Measurements from ENCODE around the gene SCAMP2. TPM values are rescaled to one million over a fixed set of nuclear protein-coding genes. Genes with fewer than 3 reads are reported as not detected.
A peak's percentile ranks its signal among the peaks of the same experiment; 100 is the strongest.

The SCAMP2 gene
- total RNA-seq, 1 donor, result 31.3 TPM

GRCh38 chr15:74857082-74857655 lies 16.0 kb downstream of the SCAMP2 start:
- Histone ChIP-seq H3K27me3 (ENCODE audit: insufficient read depth, low read length) (no peaks in the 10 kb centered on the region), H3K9me3 (ENCODE audit: low read depth, low read length) (no peaks in the 10 kb centered on the region), H3K4me1 (ENCODE audit: insufficient read depth, low read length) (peaks cover 38% of the 10 kb centered on the region), H3K4me3 (ENCODE audit: low read length) (no peak overlapping the region)

GRCh38 chr15:74856537-74856936 lies 16.6 kb downstream of the SCAMP2 start:
- Histone ChIP-seq H3K4me3 (ENCODE audit: low read length) (no peak overlapping the region), H3K4me1 (ENCODE audit: insufficient read depth, low read length) (peaks cover 38% of the 10 kb centered on the region), H3K9me3 (ENCODE audit: low read depth, low read length) (no peaks in the 10 kb centered on the region), H3K27me3 (ENCODE audit: insufficient read depth, low read length) (no peaks in the 10 kb centered on the region)

DNA sequence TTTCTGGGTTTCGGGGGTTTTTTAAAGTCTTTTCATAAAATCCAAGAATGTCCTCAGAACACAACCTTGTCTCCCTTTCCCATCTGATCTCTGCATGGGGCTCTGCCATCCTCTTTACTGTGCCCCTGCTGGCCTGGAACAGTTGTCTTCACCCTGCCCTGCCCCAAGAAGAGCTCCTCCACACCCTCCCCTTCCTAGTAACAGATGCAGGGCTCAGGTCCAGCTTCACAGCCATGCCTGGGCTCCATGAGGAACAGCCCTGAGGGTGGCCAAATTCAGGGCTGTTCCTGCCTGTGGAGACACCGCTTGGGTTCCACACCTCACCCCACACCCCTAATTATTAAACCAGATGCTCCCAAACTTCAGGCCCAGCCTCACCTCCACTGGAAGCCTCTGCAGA lies 17.3 kb downstream of the SCAMP2 start:
- H3K9me3 ChIP-seq (ENCODE audit: low read depth, low read length), result no peaks in the 10 kb centered on the region
- peaks cover 38% of the 10 kb centered on the region for H3K4me1 ChIP-seq (ENCODE audit: insufficient read depth, low read length)
- no peaks in the 10 kb centered on the region for H3K27me3 ChIP-seq (ENCODE audit: insufficient read depth, low read length)
- no peak overlapping the region for H3K4me3 ChIP-seq (ENCODE audit: low read length)

DNA sequence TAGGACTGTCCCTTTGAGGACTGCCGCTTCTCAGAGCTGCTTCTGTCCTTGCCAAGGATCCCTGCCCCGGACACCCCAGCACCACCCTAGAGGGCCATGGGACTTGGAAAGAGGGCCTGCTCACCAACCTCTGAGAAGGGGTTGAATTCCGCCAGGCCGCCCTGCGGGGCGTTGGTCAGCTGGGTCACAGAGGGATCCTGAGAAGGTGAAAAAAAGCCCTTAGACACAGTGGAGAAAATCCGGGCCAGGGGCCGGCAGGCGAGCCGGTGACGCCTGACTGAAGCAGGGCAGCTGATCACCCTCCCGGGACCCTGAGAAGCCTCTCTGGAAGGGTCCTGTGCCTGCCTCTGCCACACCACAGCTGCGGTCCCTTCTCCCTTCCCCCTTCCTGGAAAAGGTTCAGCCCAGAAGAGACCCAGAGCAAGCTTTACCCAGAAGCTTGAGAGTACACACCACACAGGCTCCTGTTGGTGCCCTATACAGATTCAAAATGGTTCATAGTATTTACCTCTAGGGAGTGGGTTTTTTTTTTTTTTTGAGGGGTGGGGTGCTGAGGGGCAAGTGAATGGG lies 18.6 kb downstream of the SCAMP2 start:
- H3K27me3 ChIP-seq (ENCODE audit: insufficient read depth, low read length), result no peaks in the 10 kb centered on the region
- H3K4me1 ChIP-seq (ENCODE audit: insufficient read depth, low read length), result peaks cover 31% of the 10 kb centered on the region
- no peaks in the 10 kb centered on the region for H3K9me3 ChIP-seq (ENCODE audit: low read depth, low read length)
- H3K4me3 ChIP-seq (ENCODE audit: low read length), result no peak overlapping the region

GRCh38 chr15:74851960-74852359 lies 21.2 kb downstream of the SCAMP2 start:
- H3K27me3 ChIP-seq (ENCODE audit: insufficient read depth, low read length), result no peaks in the 10 kb centered on the region
- H3K9me3 ChIP-seq (ENCODE audit: low read depth, low read length), result no peaks in the 10 kb centered on the region
- H3K4me1 ChIP-seq (ENCODE audit: insufficient read depth, low read length), result peaks cover 6% of the 10 kb centered on the region
- H3K4me3 ChIP-seq (ENCODE audit: low read length), result no peak overlapping the region

DNA sequence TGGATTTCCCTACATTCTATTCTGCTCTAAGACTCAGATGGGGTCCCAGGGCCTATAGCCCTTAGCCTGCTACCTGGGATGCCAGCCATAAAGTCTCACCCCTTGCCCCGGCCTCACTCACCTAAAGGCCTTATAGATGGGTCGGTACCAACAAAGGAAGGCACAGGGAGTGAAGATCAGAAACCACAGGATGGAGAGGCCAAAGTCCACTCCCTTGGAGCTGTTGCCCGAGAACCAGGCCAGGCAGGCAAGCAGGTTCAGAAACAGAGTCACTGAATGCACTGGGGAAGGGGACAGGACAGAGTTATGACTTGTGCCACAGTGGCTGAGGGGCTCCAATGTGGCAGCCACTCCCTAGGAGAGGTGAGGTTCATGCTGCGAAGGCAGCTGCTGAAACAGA lies 22.8 kb downstream of the SCAMP2 start:
- H3K27me3 ChIP-seq (ENCODE audit: insufficient read depth, low read length), result no peaks in the 10 kb centered on the region
- no peak overlapping the region for H3K4me3 ChIP-seq (ENCODE audit: low read length)
- H3K9me3 ChIP-seq (ENCODE audit: low read depth, low read length), result no peaks in the 10 kb centered on the region
- H3K4me1 ChIP-seq (ENCODE audit: insufficient read depth, low read length), result peaks cover 9% of the 10 kb centered on the region

- Histone ChIP-seq H3K27me3 (ENCODE audit: insufficient read depth, low read length) (no peaks in the 10 kb centered on the region), H3K9me3 (ENCODE audit: low read depth, low read length) (no peaks in the 10 kb centered on the region), H3K4me3 (ENCODE audit: low read length) (no peak overlapping the region), H3K4me1 (ENCODE audit: insufficient read depth, low read length) (peaks cover 36% of the 10 kb centered on the region)
Observed at GRCh38 chr15:74847432-74847831, 25.7 kb downstream of the SCAMP2 start.

- Histone ChIP-seq H3K4me3 (ENCODE audit: low read length) (no peak overlapping the region), H3K27me3 (ENCODE audit: insufficient read depth, low read length) (no peaks in the 10 kb centered on the region), H3K4me1 (ENCODE audit: insufficient read depth, low read length) (peaks cover 47% of the 10 kb centered on the region), H3K9me3 (ENCODE audit: low read depth, low read length) (no peaks in the 10 kb centered on the region)
Observed at GRCh38 chr15:74845581-74845980, 27.6 kb downstream of the SCAMP2 start.

GRCh38 chr15:74845208-74845568 lies 28.0 kb downstream of the SCAMP2 start:
- H3K4me1 ChIP-seq (ENCODE audit: insufficient read depth, low read length), result peaks cover 47% of the 10 kb centered on the region
- H3K4me3 ChIP-seq (ENCODE audit: low read length), result no peak overlapping the region
- H3K27me3 ChIP-seq (ENCODE audit: insufficient read depth, low read length), result no peaks in the 10 kb centered on the region
- H3K9me3 ChIP-seq (ENCODE audit: low read depth, low read length), result no peaks in the 10 kb centered on the region

- Histone ChIP-seq H3K9me3 (ENCODE audit: low read depth, low read length) (no peaks in the 10 kb centered on the region), H3K4me1 (ENCODE audit: insufficient read depth, low read length) (peaks cover 47% of the 10 kb centered on the region), H3K4me3 (ENCODE audit: low read length) (no peak overlapping the region), H3K27me3 (ENCODE audit: insufficient read depth, low read length) (no peaks in the 10 kb centered on the region)
Observed at GRCh38 chr15:74844319-74845207, 28.6 kb downstream of the SCAMP2 start.

GRCh38 chr15:74843891-74844299 lies 29.3 kb downstream of the SCAMP2 start:
- no peaks in the 10 kb centered on the region for H3K9me3 ChIP-seq (ENCODE audit: low read depth, low read length)
- H3K27me3 ChIP-seq (ENCODE audit: insufficient read depth, low read length), result no peaks in the 10 kb centered on the region
- H3K4me3 ChIP-seq (ENCODE audit: low read length), result no peak overlapping the region
- peaks cover 47% of the 10 kb centered on the region for H3K4me1 ChIP-seq (ENCODE audit: insufficient read depth, low read length)

DNA sequence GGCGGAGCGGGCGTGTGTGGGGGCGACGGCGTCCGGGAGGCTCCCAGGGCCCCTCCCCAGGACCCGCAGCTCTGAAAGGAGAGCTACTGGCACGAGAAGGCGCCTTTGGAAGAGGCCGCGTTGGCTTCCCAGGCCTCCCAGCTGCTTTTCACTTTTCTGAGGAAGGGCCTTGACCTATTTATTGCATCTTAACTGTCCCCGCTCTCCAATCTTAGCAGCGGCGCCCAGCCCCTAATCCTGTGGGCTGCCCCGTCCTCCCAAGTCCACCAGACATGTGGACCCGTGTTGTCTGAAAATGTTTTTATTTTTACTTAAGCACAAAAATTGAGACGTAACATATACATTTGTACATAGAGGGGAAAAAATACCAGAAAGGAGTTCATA lies 29.7 kb downstream of the SCAMP2 start:
- Histone ChIP-seq H3K4me1 (ENCODE audit: insufficient read depth, low read length) (peaks cover 47% of the 10 kb centered on the region), H3K4me3 (ENCODE audit: low read length) (peak overlapping the region; percentile 77), H3K27me3 (ENCODE audit: insufficient read depth, low read length) (no peaks in the 10 kb centered on the region), H3K9me3 (ENCODE audit: low read depth, low read length) (no peaks in the 10 kb centered on the region)

GRCh38 chr15:74842581-74843444 lies 30.4 kb downstream of the SCAMP2 start, which contains the start of gene ULK3:
Gene ULK3, minus strand, starts transcription at chr15:74843156. Its CDS starts 51 bp downstream, at chr15:74843105.
- no peaks in the 10 kb centered on the region for H3K9me3 ChIP-seq (ENCODE audit: low read depth, low read length)
- peak within 1 kb of the TSS; percentile 77 for H3K4me3 ChIP-seq (ENCODE audit: low read length)
- peaks cover 47% of the 10 kb centered on the region for H3K4me1 ChIP-seq (ENCODE audit: insufficient read depth, low read length)
- no peaks in the 10 kb centered on the region for H3K27me3 ChIP-seq (ENCODE audit: insufficient read depth, low read length)

DNA sequence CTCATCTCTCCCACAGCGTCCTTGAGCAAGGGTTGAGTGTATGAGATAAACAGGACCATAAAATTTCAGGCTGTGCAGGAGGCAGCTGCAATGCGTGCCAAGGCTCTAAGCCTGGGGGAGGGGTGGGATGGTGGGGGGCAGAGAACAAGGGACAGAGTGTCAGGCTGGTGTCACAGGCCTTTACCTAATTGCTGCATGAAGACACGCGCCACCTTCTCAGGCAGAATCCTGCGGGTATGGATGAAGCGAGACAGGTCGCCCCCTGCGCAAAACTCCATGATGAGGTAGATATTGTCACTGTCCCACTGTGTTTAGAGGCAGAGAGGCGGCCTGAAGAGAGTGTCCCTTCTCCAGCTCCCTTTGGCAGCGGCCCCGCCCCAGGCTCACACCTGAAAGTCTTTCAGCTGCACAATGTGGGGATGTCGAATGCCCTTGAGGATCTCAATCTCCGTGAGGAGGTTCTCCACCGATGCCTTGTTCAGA lies 31.2 kb downstream of the SCAMP2 start:
- Histone ChIP-seq H3K4me1 (ENCODE audit: insufficient read depth, low read length) (peaks cover 47% of the 10 kb centered on the region), H3K4me3 (ENCODE audit: low read length) (no peak overlapping the region), H3K9me3 (ENCODE audit: low read depth, low read length) (no peaks in the 10 kb centered on the region), H3K27me3 (ENCODE audit: insufficient read depth, low read length) (no peaks in the 10 kb centered on the region)
